GM19238 (cell line): Measurements from ENCODE around the gene MEIOC.
"Not testable (repeated sequence)": the region's sequence is repeated elsewhere in the genome, so short reads cannot be mapped to it uniquely, and the experiment has no call there.

Source experiments
- DNase-seq: peaks from one replicate; pipeline ENCODE4 v3.0.0; 2011; ENCODE audit warnings: low spot score; ENCODE audit not compliant: insufficient read length

MEIOC gene

DNA sequence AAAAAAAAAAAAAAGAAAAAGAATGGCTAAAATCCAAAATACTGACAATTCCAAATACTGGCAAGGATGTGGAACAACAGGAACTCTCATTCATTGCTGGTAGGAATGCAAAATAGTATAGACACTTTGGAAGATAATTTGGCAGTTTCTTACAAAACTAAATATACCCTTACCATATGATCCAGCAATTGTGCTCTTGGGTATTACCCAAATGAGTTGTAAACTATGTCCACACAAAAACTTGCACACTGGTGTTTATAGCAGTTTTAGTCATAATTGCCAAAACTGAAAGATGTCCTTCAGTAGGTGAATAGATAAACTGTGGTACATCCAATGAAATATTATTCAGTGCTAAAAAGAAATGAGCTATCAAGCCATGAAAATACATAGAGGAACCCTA is 8.5 kb upstream of the MEIOC start:
- DNase-seq = no peak

DNA sequence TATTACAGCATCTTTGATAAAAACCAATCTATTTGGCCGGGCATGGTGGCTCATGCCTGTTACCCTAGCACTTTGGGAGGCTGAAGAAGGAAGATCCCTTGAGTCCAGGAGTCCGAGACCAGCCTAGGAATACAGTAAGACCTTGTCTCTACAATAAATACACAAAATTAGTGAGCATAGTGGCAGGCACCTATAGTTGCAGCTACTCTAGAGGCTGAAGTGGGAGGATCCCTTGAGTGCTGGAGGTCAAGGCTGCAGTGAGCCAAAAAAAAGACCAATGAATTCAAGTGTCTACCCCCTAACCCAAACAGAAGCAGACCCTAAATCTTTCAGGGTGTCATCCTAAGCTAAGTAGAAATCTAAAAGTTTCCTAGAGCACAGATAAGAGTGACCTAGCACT is 7.3 kb upstream of the MEIOC start:
- DNase-seq = no peak

DNA sequence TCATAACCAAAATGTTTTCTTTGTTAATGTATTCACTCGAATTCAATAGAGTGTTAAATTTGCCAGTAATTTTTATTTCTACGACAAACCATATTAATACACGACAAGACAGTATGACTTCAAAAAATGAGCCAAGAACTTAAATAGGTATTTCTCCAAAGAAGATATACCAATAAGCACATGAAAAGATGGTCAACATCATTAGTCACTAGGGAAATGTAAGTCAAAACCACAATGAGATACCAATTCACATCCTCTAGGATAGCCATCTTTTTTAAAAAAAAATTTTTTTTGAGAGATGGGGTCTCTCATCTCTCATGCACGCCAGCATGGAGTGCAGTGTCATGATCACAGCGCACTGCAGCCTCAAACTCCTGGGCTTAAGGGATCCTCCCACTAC is 5.0 kb upstream of the MEIOC start:
- no peak for DNase-seq

DNA sequence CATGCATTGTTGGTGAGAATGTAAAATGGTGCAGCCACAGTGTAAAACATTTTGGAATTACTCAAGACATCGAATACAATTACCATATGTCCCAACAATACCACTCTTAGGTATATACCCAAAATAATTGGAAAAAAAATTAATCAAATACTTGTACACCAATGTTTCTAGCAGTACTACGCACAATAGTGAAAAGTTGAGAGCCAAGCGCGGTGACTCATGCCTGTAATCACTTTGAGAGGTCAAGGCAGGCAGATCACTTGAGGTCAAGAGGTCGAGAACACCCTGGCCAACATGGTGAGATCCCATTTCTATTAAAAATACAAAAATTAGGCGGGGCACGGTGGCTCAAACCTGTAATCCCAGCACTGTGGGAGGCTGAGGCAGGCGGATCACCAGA is 3.5 kb upstream of the MEIOC start:
- DNase-seq = no peak

DNA sequence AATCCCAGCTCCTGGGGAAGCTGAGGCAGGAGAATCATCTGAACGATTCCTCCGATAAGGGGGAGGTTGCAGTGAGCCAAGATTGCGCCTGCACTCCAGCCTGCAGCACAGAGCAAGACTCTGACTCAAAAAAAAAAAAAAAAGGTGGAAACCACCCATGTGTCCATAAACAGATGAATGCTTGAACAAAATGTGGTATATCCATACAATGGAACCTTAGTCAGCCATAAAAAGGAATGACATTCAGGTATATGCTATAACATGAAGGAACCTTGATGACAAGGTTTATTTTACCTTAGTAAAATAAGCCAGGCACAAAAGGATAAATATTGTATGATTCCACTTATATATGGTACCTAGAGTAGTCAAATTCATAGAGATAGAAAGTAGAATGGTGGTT is 2.9 kb upstream of the MEIOC start:
- DNase-seq = no peak

DNA sequence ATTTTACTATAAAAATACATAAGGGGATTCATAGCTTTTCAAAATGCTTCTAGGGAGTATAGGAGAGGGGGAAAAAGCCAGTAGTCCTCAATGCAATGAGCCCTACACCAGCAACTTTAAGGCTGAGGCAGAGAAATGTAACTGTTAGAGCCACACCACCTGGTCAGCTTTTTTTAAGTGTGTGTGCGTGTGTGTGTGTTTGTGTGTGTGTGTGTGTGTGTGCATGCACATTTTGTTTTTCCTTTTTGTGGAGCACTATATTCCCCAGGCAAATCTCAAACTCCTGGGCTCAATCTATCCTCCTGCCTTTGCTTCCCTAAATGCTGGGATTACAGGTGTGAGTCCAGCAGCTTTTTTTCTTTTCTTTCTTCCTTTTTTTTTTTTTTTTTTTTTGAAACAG is 2.3 kb upstream of the MEIOC start:
- no peak for DNase-seq

DNA sequence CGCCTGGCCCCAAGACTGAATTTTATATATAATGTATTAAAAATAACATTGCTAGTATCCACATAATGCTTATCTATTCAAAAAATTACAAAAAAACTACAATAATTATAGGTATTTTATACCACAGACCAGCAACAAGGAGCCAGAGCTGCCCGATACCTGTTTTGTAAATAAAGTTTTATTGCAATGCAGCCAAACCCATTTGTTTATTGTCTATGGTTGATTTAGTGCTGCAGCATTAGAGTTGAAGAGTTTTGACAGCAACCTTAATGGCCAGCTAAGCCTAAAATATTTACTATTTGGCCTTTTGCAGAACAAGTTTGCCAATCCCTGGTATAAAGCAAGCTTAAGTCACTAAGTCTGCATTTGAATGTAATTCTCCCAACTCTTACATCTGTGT is 5.6 kb downstream of the MEIOC start:
- no peak for DNase-seq

DNA sequence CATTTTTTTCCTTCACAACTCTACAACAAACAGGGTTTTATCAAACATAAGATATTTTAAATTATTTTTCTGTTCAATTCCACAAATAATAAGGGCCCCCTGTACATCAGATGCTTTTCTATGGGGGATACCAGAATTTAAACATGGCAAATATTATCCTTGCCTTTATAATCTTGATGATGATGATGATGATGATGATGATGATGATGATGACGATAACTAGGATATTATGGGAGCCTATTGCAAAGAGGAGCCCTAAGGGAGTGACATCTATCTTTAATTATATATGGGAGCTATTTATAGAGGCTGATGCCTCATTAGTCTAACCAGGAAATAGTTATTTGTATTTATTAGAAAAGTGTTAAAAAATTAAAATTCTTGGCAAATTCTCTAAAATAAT is 6.8 kb downstream of the MEIOC start:
- DNase-seq = no peak

DNA sequence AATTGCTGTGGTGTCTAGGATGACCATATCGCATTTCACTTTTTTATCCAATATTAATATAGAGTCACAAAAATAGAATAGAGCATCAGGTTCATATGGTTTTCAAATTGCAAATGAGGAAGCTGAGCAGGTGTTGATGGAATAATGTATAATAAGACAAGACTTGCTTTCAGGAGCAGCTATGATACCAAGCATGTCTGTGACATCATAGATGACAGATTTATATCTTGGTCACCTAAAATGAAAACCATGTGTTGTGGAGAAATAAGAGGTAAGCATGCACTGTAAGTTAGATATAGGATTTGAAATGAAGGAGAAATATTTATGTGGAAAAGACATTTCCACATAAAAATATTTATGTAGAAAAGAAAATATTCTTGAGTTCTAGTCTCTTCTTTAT is 8.6 kb downstream of the MEIOC start:
- DNase-seq = no peak

DNA sequence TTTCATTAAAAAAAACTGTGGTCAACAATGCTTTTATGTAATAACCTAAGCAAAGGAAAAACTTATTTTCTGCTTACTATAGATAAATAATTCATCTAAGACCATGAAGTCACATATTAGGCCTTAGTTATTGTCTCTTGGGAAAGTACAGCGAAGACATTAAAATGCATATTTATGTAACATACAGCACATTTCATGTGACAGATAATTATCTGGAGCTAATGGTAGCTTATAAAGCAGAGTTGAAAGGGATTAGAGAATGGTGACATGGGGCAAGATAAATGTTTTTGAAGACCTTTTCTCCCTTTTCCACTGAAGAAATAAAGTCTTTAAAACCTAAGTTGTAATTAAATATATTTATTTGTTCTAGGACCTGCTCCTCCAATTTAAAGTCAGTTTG is 9.7 kb downstream of the MEIOC start:
- no peak for DNase-seq

DNA sequence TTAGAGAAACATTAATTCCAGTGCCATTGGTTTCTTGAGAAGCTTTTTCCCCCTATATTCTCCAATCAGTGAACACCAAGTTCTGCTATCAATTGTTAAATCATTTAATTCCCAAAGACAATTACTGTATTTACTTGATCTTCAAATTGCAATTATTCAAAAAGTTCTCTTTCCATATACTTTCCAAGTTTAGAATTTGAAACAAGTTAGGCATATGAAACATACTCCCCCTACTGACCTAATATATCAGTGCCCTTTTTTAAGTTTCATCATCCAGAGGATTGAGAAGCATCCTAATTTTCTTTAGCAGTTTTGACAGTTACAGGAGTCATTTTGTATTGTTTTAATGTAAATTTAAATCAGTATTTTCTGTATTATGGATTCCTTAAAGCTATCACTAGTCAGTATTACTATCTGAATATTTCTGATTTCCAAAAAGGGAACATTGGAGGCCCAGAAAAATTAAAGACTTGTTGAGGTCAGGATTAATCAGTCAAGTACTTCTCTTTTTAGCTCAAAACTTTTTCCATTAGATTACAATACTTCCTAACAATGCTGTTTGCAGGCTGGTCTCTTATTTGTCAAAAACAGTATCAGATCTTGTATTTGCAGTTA is 16.3 kb downstream of the MEIOC start:
- no peak for DNase-seq

DNA sequence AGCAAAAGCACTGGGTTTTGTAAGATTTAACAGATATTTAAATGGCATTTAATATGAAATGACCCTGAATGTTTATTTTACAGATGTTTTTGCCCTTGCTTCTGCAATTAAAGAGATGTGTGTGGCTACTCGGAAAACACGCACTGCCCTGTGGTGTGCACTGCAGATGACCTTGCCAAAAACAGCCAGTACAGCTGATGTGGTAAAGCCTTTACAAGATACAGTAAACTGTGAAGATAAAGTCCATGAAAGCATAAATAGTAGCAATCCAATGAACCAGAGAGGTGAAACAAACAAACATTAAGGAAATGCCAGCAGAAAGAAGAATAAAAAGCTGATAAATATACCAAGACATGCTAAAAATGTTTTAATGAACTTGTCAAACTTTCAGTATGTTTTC is 17.6 kb downstream of the MEIOC start:
- no peak for DNase-seq

DNA sequence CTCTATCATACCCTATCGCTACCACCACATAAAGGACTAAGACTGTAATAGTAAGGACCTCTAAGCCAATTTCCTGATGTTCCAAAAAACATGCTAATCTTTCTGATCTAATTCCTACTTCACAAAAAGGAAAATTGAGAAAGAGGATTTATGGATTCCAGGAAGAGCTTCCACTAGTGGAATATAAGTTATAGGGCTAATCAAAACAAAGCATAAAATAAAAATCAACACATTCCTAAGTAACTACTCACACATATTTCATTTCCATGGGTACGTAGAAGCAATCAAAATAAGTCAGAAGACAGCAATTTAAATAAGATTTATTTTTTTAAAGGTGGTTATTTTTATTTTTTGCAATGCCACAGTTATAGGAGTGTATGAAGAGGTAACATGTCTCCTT is 20.9 kb downstream of the MEIOC start:
- DNase-seq = no peak

DNA sequence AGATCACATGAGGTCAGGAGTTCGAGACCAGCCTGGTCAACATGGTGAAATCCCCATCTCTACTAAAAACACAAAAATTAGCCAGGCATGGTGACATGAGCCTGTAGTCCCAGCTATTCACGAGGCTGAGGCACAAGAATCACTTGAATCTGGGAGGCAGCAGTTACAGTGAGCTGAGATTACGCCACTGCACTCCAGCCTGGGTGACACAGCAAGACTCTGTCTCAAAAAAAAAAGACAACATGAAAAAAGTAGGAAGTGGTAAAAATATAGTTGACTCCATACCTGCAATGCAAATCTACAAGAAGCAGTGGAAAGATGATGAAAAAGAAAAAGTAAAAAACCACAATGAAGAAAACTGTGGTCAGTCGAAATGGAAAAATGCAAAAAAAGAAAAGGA is 27.0 kb downstream of the MEIOC start:
- DNase-seq = not testable (repeated sequence)

DNA sequence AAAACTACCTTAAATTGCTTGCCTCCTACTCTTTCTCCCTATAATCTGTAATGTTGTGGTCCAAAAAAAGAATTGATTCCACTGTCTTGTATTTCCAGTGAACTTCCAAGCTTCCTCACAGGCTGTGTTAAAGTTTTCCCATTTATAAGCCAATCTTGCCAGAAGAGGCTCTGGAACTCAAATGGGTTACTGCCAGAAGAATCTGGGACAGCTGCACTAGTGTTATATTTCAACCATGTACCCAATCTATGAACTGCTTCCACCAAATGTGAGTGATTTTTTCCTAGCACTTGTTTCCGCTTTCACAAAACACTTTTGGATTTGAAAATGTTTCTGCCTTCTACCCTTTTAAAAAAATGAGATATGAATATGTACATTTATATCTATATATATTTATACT is 31.5 kb downstream of the MEIOC start:
- DNase-seq = no peak

DNA sequence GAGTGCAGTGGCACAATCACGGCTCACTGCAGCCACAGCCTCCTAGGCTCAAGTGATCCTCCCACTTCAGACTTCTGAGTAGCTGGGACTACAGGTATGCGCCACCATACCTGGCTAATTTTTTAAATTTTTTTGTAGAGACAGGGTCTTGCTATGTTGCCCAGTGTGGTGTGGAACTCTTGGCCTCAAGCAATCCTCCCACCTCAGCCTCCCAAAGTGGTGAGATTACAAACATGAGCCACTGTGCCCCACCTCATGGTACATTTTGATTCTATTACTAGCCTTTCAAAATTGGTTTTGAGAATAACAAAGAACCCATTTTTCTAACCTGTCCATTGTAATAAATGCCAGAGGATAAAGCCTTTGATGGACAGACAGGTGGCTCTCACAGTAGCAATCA is 31.9 kb downstream of the MEIOC start:
- DNase-seq = no peak

DNA sequence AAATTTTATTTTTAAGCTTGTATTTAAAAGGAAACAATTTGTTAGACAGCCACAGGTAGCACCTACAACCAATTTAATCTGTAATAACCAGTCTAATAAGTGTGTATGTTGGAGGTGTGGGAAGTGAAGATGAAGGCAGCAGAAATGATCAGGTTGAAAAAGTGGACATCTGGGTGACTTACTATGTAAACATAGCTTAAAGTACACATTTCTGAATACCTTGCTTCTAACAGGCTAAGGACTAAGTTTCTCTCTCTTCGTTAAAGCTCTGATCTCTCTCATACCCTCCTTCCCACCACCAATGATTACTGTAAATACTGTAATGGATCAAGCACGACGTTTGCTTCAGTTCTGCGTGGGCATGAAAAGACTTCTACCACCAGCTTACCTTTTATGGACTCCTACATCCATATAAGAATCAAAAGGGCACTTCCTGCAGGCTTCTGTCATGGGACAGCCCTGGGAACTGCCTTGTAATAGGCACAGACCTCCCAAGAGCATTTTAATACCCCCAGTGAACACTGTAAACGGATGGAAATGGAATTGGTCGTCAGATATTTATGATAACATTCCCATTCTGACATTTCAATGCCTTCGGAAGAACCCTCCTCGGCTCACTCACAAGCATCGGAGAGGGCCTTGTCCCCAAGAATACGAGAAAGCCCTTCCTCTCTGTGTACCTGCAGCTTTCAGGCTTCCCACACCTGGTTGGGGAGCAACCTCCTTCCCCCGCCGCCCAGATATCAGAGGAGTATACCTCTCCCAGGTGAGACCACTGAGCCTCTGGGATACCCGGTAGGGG is 32.6 kb downstream of the MEIOC start:
- DNase-seq = no peak

DNA sequence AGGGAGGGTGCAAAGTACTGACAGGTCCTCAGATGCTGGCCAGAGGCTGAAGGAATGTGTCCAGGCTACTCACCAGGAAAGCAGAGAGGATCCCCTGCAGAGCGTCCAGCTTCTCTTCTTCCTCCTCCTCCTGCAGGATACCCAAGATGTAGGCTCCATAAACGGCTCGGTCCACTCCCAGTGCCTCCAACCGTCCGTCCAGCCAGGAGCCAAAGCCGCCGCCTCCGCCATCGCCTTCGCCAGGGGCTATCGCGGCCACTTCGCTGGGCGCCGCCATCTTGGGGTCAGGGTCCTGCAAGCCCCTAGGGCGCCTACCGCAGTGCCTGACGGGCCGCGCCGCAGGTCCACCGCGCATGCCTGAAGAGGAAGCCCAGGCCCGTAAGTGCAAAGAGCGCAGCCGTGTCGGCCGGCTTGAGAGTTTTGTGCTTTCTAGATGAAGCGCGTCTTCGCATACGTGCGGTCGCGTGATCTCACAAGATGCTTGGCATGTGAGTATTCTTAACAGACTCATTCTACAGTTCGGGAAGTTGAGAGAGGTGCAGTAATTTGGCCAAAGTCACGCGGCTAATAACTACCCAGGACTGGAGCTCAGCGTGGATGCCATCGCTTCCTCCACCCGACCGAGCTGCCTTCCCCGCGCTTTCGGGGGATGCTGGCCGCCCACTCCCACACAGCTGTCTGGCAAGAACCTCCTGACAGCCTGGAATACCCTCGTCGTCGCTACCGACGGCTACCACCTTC is 33.4 kb downstream of the MEIOC start, which contains the start of gene CCDC43:
CCDC43 (minus strand) TSS at position 300 of the 741 bp plus-strand sequence; CDS start at position 277, 23 bp downstream.
- peak; percentile 87 for DNase-seq

DNA sequence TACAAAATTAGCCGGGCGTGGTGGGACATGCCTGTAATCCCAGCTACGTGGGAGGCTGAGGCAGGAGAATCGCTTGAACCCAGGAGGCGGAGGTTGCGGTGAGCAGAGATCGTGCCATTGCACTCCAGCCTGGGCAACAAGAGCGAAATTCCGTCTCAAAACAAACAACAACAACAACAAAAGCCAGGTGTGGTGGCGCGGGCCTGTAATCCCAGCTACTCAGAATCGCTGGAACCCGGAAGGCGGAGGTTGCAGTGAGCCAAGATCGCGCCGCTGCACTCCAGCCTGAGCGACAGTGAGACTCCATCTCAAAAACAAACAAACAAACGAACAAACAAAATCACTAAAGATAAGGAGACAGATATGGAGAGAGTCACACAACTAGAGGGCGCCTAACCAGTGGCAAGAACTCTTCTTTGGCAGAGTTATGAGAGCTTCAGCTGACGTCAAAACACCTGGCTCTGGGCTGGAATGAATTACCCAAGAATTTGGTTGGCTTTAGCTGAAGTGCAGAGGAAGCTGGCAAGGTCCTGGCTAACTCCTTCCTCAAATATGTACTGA is 34.6 kb downstream of the MEIOC start:
- not testable (repeated sequence) for DNase-seq

DNA sequence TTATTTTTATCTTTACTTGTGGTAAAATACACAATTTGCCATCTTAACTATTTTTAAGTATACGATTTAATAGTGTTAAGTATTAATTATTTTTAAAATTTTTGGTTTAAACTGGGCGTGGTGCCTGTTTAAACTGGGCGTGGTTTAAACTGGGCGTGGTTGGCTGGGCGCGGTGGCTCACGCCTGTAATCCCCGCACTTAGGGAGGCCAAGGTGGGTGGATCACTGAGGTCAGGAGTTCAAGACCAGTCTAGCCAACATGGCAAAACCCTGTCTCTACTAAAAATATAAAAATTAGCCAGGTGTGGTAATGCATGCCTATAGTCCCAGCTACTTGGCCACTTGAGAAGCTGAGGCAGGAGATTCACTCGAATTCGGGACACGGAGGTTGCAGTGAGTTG is 37.3 kb downstream of the MEIOC start:
- DNase-seq = no peak

DNA sequence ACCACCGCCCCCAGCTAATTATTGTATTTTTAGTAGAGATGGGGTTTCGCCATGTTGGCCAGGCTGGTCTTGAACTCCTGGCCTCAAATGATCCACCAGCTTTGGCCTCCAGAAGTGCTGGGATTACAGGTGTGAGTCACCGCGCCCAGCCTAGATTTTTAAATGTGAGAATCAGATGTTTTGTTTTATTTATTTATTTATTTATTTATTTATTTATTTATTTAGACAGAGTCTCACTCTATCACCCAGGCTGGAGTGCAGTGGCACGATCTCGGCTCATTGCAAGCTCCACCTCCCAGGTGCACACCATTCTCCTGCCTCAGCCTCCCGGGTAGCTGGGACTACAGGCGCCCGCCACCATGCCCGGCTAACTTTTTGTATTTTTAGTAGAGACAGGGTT is 44.0 kb downstream of the MEIOC start:
- not testable (repeated sequence) for DNase-seq

DNA sequence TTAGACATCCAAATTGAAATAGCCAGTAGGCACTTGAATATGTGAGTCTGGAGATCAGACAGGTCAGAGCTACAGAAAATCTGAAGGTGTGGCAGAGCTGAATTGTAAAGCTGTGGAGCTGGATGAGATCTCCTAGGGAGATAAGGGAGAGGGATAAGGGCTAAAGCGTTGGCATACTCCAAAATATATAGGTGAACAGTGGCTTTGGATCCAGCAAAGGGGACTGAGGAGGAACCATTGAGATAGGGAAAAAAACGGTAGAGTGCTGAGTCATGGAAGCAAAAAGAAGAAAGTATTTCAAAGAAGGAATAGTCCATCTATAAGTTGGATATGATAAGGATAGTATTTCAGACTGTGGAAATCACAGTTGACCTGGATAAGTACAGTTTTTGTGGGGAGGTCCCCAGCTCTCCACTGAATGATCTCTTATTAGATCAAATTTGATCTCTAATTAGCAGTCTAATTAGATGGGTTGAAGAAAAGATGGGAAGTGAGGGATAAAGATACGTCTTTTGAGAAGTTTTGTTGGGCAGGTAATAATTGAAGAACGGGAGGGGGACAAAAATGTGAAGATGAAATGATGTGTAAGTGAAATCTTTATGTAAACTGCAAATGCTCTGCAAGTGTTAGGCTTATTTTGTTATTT is 51.6 kb downstream of the MEIOC start:
- no peak for DNase-seq
